ENCODE measurements around the gene SPN. TPM values are rescaled to one million over a fixed set of nuclear protein-coding genes. Genes with fewer than 3 reads are reported as not detected.

Gene SPN
- total RNA-seq, 1 donor from 2014 or later: 0.87 TPM

Other genes with a start within 250 kb of the SPN start
- 4.3 TPM for gene BOLA2, start 208.9 kb upstream of the SPN start, total RNA-seq
- gene SLX1B, start 208.7 kb upstream of the SPN start, total RNA-seq: 12.5 TPM
- gene SULT1A4, start 203.3 kb upstream of the SPN start, total RNA-seq: 2.7 TPM
- gene NPIPB12, start 156.8 kb upstream of the SPN start, total RNA-seq: 20.4 TPM
- 26.0 TPM for gene QPRT, start 15.9 kb downstream of the SPN start, total RNA-seq
- gene C16orf54, start 82.7 kb downstream of the SPN start, total RNA-seq: 0.74 TPM
- not detected for gene ZG16, start 115.0 kb downstream of the SPN start, total RNA-seq
- gene KIF22, start 127.5 kb downstream of the SPN start, total RNA-seq: 55.2 TPM
- 101 TPM for gene MAZ, start 143.3 kb downstream of the SPN start, total RNA-seq
- gene PRRT2, start 148.9 kb downstream of the SPN start, total RNA-seq: 3.1 TPM
- gene PAGR1, start 152.9 kb downstream of the SPN start, total RNA-seq: 16.2 TPM
- 47.0 TPM for gene MVP, start 157.2 kb downstream of the SPN start, total RNA-seq
- gene CDIPT, start 200.0 kb downstream of the SPN start, total RNA-seq: 65.8 TPM
- 0.22 TPM for gene SEZ6L2, start 236.3 kb downstream of the SPN start, total RNA-seq
- gene ASPHD1, start 237.2 kb downstream of the SPN start, total RNA-seq: 0.37 TPM